Stimulated activated CD4-positive, alpha-beta T cell treated with anti-CD3 and anti-CD28 coated beads, Interleukin-15, amount 100 ng/mL, for 24 hours (primary cell): ENCODE results near the gene CYSRT1.

Experiments
- DNase-seq: peaks from one replicate; pipeline ENCODE4 v3.0.0-alpha.2; 2020

The CYSRT1 gene

DNA sequence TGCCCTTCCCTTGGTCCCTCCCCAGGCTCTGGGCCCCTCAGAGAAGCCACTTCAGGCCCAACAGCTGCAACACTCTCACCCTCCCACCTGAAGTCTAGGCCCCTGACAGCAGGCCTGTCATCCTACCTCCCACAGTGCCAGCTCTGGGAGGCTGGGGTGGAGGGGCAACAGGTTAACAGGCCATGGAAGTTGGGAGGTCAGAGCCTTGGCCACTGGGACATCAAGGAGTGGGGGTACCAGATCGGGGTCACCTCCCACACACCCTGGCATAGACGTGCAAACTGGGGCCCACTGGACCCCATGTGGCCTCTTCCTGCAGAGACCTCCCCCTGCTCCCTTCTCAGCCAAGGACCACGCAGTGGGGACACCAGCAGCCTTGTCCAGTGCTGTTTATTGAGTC is 33.7 kb upstream of the CYSRT1 start:
- DNase-seq, result no peak

DNA sequence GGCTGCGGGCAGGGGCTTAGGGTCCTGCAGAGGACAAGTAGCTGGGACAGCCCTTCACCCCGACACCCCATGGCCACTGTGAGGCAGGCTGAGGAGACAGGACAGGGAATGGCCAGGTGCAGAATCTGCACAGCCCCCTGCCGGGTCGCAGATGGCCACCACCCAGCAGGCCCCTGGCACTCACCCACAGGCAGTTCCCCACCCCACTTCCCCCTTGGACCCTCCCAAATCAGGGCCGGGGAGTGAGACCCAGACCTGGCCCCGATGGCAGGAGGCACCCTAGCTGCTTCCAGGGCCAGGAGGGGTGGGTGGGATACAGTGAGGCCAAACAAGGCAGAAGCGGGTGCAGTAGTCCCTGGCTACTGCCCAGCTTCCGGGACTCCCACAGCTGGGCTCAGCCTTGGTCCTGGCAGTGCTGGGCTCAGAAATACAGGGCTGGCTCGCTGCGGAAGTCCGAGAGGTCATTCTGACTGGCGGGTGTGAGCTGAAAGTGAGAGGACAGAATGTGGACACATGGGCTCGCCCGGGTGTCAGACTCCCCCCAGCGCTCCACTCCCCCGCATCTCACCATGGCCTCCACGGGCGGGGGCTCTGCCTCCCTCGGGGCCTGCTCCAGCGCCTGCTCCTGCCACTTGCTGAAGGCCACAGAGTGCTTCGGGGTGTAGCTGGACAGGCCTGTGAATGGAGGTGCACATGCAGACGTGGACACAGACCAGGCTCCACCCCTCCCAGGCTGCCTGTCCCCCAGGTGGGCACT is 33.1 kb upstream of the CYSRT1 start:
- no peak for DNase-seq

DNA sequence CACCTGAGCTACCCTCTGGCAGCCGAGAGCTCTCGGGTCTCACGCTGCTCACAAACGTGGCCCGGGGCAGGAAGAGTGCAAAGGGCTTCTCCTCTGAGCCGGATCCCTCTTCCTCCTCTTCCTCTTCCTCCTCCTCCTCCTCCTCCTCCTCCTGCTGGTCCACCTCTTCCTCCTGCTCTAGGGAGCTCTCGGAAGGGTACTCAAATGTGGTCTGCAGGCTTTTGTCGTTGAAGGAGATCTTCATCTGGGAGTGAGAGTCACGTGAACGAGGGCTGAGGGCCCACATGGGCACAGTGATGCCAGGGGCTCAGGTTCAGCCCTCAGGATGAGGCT is 32.6 kb upstream of the CYSRT1 start:
- no peak for DNase-seq

DNA sequence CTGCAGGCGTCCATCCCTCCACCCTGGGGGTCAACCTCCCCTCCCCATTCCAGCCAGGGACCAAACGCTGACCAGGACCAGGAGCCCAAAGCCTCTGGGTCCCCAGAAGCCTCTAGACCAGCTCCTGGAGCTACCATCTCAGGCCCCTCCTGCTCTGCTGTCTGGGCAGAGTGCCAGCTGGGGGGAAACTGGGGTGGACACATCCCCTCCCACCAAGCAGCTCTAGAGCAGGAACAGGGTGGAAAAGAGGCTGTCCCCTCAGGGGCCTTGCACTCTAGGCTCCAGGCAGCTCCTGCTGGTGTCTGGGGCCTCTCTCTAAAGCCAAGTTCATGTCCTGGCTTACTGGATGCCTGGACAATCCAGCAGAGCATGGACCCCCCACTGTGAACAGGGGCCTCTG is 32.1 kb upstream of the CYSRT1 start:
- DNase-seq, result no peak

DNA sequence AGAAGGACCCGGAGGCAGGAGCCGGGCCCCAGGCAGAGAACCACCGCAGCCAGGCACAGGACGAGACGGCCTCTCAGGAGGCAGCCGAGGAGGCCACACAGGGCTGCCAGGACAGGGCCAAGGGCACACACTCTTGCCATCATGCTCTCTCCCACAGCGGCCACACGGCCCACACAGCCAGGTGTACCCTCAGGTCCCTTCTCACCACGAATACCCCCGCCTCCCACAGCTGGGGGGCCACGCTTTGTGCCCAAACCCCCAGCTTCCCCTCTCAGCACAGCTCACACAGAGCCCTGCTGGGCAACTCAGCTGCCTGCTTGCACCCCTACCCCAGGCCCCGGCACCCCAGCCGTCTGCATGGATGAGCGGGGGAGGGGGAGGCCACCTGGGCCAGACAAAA is 31.2 kb upstream of the CYSRT1 start:
- no peak for DNase-seq

DNA sequence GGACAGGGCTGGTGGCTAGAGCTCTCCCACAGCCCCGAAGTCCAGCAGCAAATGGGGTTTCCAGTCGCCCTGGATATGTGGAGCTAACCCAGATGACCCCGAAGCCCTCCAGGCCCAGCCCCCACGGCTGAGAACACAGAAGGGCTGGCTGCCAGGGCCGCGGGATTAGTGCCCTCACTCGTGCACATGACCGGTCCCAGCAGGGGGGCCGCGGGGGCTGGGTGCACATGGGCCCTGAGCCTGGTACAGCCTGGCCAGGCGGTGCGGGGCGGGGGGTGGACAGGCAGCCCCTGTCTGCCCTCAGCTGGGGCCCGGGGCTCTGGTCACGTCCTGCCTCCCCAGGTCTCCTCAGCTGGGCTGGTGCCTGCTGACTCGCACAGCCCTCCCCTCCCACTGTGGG is 30.6 kb upstream of the CYSRT1 start:
- no peak for DNase-seq

DNA sequence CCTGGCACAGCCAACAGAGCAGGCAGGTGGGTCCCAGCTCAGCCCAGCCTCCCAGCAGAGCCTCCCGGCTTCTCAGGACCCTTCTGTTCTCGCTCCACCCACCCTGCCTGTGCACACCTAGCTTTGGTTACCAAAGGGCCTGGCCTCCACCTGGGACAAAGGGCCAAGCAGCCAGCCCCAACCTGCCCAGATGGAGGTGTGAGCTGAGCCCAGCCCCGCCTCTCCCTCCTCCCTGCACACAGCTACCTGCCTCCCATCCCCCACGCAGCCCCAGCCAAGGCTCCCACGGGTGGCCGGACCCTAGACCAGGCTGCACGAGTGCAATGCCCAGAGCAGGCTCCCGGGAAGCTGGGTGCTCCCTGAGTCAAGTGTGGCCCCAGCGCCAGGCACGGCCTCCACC is 30.1 kb upstream of the CYSRT1 start:
- no peak for DNase-seq

DNA sequence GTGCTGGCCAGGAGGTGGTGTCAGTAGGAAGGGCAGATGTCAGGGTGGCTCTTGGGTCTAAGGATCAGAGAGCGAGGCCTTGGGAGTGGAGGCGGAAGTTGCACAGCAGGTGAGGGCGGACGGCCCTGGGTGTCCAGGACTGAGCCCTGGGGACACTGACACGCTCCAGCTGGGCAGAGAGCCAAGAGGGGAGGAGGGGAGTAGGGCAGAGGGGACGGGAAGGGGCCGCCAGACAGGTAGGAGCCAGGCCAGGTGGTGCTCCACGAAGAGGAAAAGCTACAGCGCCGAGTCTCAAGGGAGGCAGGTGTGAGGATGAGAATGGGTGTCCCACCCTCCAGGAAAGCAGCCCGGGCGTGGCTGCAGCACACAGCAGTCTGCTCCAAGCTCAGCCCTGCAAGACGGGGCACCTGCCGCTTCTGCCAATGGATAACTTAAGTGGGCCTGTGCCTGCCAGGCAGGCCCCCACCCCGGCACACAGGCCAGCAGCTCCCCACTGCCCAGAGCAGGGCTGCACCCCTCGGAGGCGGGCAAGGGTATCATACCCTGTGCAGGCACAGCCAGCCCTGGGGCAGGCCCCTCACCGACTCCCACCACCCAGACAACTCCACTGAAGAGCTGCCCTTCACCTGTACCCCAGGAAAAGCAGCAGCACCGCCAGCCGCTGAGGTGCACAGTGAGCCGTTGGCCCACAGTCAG is 29.3 kb upstream of the CYSRT1 start:
- DNase-seq, result no peak

DNA sequence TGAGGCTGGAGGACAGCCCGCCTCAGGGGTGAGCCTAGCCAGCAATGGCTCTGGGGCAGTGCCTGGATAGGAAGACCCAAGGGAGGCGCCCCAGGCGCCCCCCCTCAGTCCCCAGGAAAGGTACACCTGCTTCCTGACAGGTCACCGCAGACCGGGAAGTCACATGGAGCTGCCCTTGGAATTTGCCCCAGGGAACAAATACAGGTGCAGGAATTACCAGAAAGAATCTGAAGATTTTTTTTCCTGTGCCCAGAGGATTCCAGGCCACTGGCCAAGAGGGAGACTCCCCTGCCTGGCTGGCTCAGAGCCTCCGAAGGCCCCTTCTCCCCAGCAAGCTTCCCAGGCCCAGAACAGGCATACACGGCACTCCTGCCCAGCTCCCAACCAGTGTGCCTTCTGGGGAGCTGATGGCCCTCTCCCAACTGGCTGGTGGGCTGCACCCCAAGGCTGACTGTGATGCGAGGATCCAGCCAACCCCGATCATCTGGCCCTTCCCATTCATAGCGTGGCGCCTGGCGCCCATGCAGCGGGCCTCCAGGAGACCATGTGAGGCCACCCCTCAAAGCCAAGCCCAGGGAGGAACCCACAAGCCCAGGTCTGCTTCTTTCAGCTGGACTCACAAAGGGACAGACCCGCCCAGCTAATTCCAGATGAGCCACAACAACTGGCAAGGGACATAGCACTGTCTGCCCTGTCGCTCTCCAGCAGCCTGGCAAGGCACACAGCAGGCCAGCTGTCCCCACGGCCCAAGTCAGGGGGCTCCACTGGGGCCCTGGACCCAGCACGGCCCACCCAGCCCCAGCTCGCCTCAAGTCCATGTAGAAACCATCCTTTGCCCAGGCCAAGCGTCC is 26.7 kb upstream of the CYSRT1 start:
- DNase-seq, result no peak

DNA sequence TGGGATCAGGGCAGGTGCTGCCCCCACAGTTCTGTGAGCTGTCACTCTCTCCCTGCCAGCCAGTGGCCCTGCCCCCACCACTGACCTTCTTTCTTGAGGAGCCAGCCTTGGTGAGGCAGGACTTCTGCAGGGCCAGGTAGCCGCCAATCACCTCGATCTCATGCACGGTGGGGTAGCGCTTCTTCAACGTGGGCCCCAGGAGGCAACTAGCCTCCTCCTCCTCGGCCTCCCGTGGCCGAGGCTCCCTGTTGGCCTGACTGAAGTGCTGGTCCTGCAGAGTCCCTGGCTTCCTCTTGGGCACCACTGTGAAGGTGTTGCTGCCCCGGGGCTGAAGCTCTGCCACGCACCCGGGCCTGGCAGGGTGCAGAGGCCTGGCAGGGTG is 26.1 kb upstream of the CYSRT1 start:
- DNase-seq, result no peak

DNA sequence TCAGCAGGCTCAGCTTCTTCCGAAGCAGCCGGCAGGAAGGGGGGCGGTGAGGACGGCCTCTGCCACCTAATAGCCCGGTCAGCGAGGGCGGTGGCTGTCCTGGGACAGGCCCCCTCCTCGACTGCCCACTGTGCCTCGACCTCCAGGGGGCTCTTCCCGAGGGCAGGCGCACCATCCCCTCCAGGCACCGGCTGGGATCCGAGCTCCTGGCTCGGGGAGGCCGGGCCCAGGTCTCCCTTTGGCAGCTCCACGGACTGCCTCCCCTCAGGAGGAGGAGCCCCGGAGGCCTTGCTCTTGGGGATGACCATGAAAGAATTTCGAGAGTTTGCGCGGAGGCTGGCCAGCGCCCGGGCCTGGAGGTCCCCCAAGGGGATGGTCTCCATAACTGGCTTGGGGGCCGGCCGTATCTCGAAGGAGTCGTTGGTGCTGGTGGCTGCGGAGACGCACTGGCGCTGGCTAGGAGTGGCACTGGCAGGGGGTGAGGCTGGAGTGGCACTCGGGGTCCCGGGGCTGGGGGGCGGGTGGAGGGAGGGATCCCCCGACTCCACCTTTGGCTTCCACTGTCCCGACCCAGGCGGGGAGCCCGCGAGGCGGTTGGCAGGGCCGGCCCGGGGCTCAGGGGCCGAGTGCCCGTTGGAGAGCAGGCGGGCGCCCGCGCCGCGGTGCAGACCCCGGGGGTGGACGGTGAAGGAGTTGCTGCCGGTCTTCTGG is 25.4 kb upstream of the CYSRT1 start:
- DNase-seq, result peak; percentile 24

DNA sequence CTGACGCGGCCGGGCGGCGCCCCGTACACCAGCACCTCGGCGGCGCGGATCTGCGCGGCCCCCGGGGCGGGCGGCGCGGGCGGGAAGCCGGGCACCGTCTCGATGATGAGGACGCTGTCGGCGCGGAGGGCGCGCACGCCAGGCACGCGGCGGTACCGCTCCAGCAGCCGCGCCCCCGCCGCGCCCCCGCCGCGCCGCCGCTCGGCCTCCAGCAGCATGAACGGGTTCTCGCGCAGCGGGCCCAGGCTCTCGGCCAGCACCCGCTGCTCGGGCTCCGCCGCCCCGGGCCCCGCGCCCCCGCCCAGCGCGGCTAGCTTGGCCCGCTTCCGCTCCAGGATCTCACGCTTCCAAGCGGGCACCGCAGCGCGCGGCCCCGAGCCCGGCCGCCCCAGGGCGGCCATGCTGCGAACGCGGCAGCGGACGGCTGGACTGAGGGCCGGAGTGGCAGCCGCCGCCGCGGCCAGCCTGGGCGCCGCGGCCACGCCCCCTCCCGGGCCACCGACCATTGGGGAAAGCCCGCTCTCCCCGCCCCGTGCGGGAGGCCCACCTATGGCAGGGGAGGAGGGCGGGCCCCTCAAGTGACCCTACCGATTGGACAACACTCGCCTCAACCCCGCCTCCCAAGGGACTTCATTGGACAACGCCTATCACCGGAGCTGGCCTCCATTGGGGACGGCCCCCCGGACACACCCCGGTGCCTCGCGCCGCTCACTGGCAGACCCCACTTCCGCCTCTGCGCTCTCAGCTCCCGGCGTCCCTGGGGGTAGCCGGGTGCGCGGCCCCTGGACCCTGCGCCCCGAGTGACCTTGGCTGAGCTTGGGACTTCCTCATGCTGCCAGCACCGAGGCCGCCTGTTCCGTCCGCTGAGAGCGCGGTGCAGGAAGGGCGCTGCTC is 24.4 kb upstream of the CYSRT1 start, which contains the start of gene TPRN:
Gene TPRN (minus strand): TSS at position 431 of the 894 bp plus-strand sequence. CDS start 30 bp downstream, at position 401.
- DNase-seq, result peak; percentile 100

DNA sequence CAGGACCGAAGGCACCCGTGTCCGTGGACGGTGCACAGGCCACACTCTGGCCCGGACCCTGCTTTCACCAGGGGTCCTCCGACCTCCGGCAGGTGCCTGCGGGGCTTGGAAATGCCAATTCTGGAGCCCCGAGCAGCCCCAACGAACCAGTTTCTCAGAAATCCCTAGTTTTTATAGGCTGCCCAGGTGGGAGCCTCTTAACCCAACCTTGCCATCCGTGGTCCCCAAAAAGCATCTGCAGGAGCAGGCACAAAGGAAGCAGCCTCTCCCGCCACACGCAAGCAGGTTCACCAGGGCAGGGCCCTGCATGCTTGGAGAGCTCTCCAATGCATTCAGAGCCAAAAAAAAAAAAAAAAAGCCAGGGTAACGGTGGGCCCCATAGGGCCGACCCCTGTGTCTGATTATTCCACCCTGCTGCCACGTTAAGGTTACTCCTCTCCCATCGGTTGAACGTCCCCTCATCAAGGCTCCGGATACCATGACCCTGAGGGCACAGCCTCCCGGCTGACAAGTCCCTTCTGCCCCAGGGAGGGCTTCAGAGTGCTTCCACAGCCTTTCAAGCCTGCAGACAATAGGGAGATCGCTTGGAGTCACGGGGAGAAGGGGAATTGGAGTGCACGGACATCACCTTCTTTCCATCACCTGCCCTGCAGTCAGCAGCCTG is 23.6 kb upstream of the CYSRT1 start:
- DNase-seq, result no peak

DNA sequence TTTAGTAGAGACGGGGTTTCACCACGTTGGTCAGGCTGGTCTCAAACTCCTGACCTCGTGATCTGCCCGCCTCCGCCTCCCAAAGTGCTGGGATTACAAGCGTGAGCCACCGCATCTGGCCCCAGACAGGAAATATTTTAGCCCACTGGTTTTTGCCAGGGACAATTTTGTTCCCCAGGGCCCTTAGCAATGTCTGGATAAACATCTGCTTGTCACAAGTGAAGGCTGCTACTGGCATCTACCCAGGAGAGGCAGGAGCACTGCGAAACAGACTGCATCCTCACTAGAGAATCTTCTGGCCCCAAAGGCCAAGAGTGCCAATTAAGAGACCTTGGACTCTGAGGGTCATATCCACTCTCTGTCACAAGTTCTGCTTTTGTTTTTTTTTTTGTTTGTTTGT is 22.0 kb upstream of the CYSRT1 start:
- no peak for DNase-seq

DNA sequence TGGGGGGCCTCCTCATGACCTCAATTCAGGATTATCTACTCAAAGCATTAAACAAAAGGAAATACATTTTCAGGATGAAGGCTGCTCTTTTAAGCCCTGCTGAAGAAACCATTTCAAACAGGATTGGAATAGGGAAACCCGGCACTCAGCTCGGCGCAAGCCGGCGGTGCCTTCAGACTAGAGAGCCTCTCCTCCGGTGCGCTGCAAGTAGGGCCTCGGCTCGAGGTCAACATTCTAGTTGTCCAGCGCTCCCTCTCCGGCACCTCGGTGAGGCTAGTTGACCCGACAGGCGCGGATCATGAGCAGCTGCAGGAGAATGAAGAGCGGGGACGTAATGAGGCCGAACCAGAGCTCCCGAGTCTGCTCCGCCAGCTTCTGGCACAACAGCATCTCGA is 20.2 kb upstream of the CYSRT1 start:
- DNase-seq, result no peak

DNA sequence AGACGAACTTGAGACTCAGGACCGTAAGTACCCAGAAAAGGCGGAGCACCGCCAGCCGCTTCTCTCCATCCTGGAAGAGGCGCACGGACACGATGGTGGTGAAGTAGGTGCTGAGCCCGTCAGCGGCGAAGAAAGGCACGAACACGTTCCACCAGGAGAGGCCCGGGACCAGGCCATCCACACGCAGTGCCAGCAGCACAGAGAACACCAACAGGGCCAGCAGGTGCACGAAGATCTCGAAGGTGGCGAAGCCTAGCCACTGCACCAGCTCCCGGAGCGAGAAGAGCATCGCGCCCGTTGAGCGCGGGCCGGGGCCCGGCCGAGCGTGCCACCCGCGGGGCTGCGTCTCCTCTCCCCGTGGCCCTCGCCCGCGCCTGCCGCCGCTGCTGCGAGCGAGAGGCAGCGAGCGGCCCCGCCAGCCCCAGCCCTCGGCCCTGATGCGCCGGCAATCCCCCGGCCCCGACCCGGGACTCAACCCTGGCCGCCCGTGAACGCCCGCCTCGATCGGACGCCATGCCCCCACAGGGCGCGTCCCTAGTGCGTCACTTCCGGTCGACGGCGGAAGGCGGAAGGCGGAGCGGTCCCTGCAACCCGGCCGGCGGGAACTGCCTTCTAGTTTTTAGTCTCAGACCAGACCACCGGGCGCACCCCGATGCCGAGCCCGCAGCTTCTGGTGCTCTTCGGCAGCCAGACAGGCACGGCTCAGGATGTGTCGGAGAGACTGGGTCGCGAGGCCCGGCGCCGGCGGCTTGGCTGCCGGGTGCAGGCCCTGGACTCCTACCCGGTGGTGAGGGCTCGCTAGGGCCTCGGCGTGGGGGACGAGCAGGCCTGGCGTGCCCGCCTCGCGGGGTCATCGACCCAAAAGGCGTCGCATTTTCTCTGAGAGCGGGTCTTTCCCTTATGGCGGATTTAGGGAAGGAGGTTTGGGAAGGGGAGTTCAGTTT is 19.6 kb upstream of the CYSRT1 start, which contains the start of the genes NDOR1 and TMEM203:
Gene NDOR1 (plus strand): TSS at position 575 of the 944 bp plus-strand sequence. CDS start 78 bp downstream, at position 653.
Gene TMEM203 (minus strand): TSS at position 523 of the 944 bp plus-strand sequence. CDS start 234 bp downstream, at position 289.
- DNase-seq, result peak; percentile 97

DNA sequence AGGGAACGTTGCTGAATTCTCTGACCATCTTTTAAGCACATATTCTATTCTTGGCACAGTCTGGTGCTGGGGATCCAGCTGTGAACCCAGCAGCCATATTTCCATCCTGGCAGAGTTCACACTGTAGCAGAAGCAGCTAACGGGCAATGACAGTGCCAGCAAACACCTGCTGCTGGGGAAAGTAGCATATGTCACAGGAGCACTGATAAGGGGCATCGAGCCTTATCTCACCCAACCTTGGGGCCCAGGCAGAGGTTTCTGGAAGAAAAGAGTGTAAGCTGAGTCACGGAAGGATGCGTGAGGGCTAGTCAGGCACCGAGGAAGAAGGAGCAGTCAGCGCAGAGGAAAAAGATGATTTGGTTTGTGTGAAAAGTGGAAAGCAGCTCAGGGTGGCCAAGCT is 18.4 kb upstream of the CYSRT1 start:
- no peak for DNase-seq

DNA sequence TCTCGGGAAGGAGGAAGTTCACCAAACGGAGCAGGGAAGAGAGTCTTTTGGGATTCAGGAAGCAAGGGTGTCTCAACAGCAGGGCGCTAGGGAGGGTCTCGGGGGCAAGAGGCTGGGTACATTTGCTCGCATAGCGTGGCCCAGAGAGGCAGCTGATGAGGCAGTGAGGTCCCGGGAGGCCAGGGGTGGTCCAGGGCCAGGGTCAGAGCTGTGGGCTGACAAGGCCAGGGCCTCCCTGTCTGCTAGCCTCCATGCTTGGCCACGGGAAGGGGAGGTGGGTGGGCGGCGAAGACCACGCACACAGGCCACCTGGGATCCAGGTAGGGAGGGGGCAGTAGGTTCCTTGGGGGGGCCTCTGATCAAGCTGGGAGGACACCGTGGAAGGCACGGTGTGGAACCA is 13.4 kb upstream of the CYSRT1 start:
- DNase-seq, result no peak

DNA sequence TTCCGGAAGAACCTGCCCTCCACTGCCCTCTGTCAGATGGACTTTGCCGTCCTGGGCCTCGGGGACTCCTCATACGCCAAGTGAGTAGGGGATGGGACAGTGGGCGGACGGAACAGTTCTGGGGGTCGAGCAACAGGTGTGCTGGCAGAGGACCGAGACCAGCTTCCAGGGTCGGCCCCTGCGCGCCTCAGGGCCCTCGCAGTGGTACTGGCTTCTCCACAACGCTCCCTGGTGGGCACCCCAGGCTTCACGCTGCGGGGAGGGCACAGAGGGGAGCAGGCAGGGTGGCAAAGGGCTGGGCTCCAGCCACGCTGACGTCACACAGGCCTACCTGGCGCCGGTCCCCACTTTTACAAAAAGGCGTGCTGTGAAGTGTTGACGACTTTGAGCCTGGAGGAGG is 12.5 kb upstream of the CYSRT1 start:
- DNase-seq, result no peak
